Femur (tissue), 1 donor: ENCODE measurements around the gene LRRTM3.

Experiments
- DNase-seq: peaks from one replicate; pipeline ENCODE4 v3.0.0-alpha.2; 2017

LRRTM3 gene

GRCh38 chr10:67141300-67141699 is 215.5 kb downstream of the LRRTM3 start:
- DNase-seq = no peak

GRCh38 chr10:67144530-67144929 is 218.7 kb downstream of the LRRTM3 start:
- DNase-seq = no peak
